HEK293 (cell line): ENCODE measurements around the gene SPRTN.

Source experiments
- CTCF ChIA-PET: fragments of 350-600 bp; formaldehyde crosslinking; extraction: SDS; loops from one replicate; lab custom pipeline; 2021; ENCODE audit warnings: antibody characterized with exemption; lab: Yijun Ruan, JAX
- POLR2A ChIA-PET: fragments of 300-600 bp; formaldehyde crosslinking; extraction: SDS; loops from one replicate; lab custom pipeline; 2020; ENCODE audit warnings: antibody characterized with exemption, inconsistent platforms; lab: Yijun Ruan, JAX
- H3K27ac ChIP-seq: fragments of 200-500 bp; sonication (Bioruptor generic); 2 replicates; pipeline ENCODE4 v1.5.1; 2014; ENCODE audit warnings: low read depth, low read length, control low read depth, inconsistent platforms; ENCODE audit errors: extremely low read depth
- H3K36me3 ChIP-seq, 2 experiments: fragments of 200-500 bp in 1 of 2; sonication (Bioruptor generic) in 1 of 2; 1 replicate in 1 of 2; 2 replicates in 1 of 2; pipeline ENCODE4 v1.5.1; 2014 to 2017; ENCODE audit warnings: inconsistent platforms in 2 of 2, low read length in 2 of 2; ENCODE audit not compliant: control insufficient read depth in 2 of 2, insufficient read depth in 1 of 2
- H3K4me1 ChIP-seq: fragments of 200-500 bp; sonication (Bioruptor generic); 2 replicates; pipeline ENCODE4 v1.5.1; 2014; ENCODE audit warnings: mild to moderate bottlenecking, low read length, inconsistent platforms; ENCODE audit not compliant: control insufficient read depth, insufficient read depth
- H3K4me3 ChIP-seq: 2 replicates; pipeline ENCODE4 v1.5.1; 2011; ENCODE audit warnings: low read depth, mild to moderate bottlenecking, control low read depth, low read length, moderate library complexity
- H3K9me3 ChIP-seq: fragments of 200-500 bp; sonication (Bioruptor generic); 2 replicates; pipeline ENCODE4 v1.5.1; 2014; ENCODE audit warnings: low read depth, low read length, inconsistent platforms; ENCODE audit not compliant: control insufficient read depth, insufficient read depth
- KLF16 ChIP-seq: fragments of 450-650 bp; formaldehyde crosslinking; IDR thresholded peaks from 2 replicates; pipeline ENCODE4 v1.5.1; 2017; ENCODE audit warnings: missing biosample characterization, missing genetic modification characterization
- MYNN ChIP-seq: fragments of 450-650 bp; formaldehyde crosslinking; IDR thresholded peaks from 2 replicates; pipeline ENCODE4 v1.5.1; 2016; ENCODE audit warnings: missing biosample characterization, missing genetic modification characterization, borderline replicate concordance
- SCRT1 ChIP-seq: fragments of 450-650 bp; formaldehyde crosslinking; IDR thresholded peaks from 2 replicates; pipeline ENCODE4 v1.5.1; 2016; ENCODE audit warnings: missing biosample characterization, missing genetic modification characterization, borderline replicate concordance
- TCF7L2 ChIP-seq: IDR thresholded peaks from 2 replicates; pipeline ENCODE4 v1.6.1; 2011; ENCODE audit warnings: low read depth, mild to moderate bottlenecking, inconsistent platforms, low read length, moderate library complexity, borderline replicate concordance
- ZBTB48 ChIP-seq: fragments of 450-650 bp; formaldehyde crosslinking; IDR thresholded peaks from 2 replicates; pipeline ENCODE4 v1.5.1; 2016; ENCODE audit warnings: missing biosample characterization, missing genetic modification characterization
- ZEB2 ChIP-seq: fragments of 450-650 bp; formaldehyde crosslinking; IDR thresholded peaks from 2 replicates; pipeline ENCODE4 v1.5.1; 2016; ENCODE audit warnings: missing biosample characterization, missing genetic modification characterization
- ZFP69B ChIP-seq: fragments of 450-650 bp; formaldehyde crosslinking; IDR thresholded peaks from 2 replicates; pipeline ENCODE4 v1.5.1; 2016; ENCODE audit warnings: missing biosample characterization, missing genetic modification characterization
- ZIC2 ChIP-seq: fragments of 450-650 bp; formaldehyde crosslinking; IDR thresholded peaks from 2 replicates; pipeline ENCODE4 v1.5.1; 2016; ENCODE audit warnings: missing biosample characterization, missing genetic modification characterization
- ZNF112 ChIP-seq: fragments of 450-650 bp; formaldehyde crosslinking; IDR thresholded peaks from 2 replicates; pipeline ENCODE4 v1.5.0; 2017; ENCODE audit warnings: missing biosample characterization, missing genetic modification characterization
- ZNF121 ChIP-seq: fragments of 450-650 bp; formaldehyde crosslinking; IDR thresholded peaks from 2 replicates; pipeline ENCODE4 v1.5.1; 2016; ENCODE audit warnings: missing biosample characterization, missing genetic modification characterization
- ZNF157 ChIP-seq: fragments of 450-650 bp; formaldehyde crosslinking; IDR thresholded peaks from 2 replicates; pipeline ENCODE4 v1.5.1; 2016; ENCODE audit warnings: missing biosample characterization, missing genetic modification characterization
- ZNF175 ChIP-seq: fragments of 450-650 bp; formaldehyde crosslinking; IDR thresholded peaks from 2 replicates; pipeline ENCODE4 v1.5.1; 2016; ENCODE audit warnings: missing biosample characterization, missing genetic modification characterization
- ZNF202 ChIP-seq: fragments of 450-650 bp; formaldehyde crosslinking; IDR thresholded peaks from 2 replicates; pipeline ENCODE4 v1.5.1; 2016; ENCODE audit warnings: missing biosample characterization, missing genetic modification characterization, borderline replicate concordance
- ZNF350 ChIP-seq: fragments of 450-650 bp; formaldehyde crosslinking; IDR thresholded peaks from 2 replicates; pipeline ENCODE4 v1.5.0; 2017; ENCODE audit warnings: missing biosample characterization, mild to moderate bottlenecking, missing genetic modification characterization
- ZNF366 ChIP-seq: fragments of 450-650 bp; formaldehyde crosslinking; conservative IDR thresholded peaks from 2 replicates; pipeline ENCODE4 v1.5.1; 2016; ENCODE audit warnings: missing biosample characterization, missing genetic modification characterization
- ZNF423 ChIP-seq: fragments of 450-650 bp; formaldehyde crosslinking; IDR thresholded peaks from 2 replicates; pipeline ENCODE4 v1.5.1; 2016; ENCODE audit warnings: missing biosample characterization, missing genetic modification characterization
- ZNF521 ChIP-seq: fragments of 450-650 bp; formaldehyde crosslinking; IDR thresholded peaks from 2 replicates; pipeline ENCODE4 v1.5.1; 2017; ENCODE audit warnings: missing biosample characterization, mild to moderate bottlenecking, missing genetic modification characterization
- ZNF530 ChIP-seq: fragments of 450-650 bp; formaldehyde crosslinking; IDR thresholded peaks from 2 replicates; pipeline ENCODE4 v1.5.1; 2016; ENCODE audit warnings: low read depth, missing biosample characterization, missing genetic modification characterization
- ZNF561 ChIP-seq: fragments of 450-650 bp; IDR thresholded peaks from 2 replicates; pipeline ENCODE4 v1.5.1; 2018; ENCODE audit warnings: missing biosample characterization, missing genetic modification characterization, borderline replicate concordance
- ZNF654 ChIP-seq: fragments of 450-650 bp; formaldehyde crosslinking; IDR thresholded peaks from 2 replicates; pipeline ENCODE4 v1.5.1; 2016; ENCODE audit warnings: low read depth, missing biosample characterization, missing genetic modification characterization
- ZNF658 ChIP-seq: fragments of 450-650 bp; formaldehyde crosslinking; IDR thresholded peaks from 2 replicates; pipeline ENCODE4; 2016; ENCODE audit warnings: missing biosample characterization, missing genetic modification characterization
- ZNF670 ChIP-seq: fragments of 450-650 bp; formaldehyde crosslinking; IDR thresholded peaks from 2 replicates; pipeline ENCODE4 v1.5.1; 2016; ENCODE audit warnings: missing biosample characterization, missing genetic modification characterization, low read depth
- ZNF792 ChIP-seq: fragments of 450-650 bp; formaldehyde crosslinking; IDR thresholded peaks from 2 replicates; pipeline ENCODE4 v1.5.1; 2016; ENCODE audit warnings: missing biosample characterization, missing genetic modification characterization
- ZSCAN18 ChIP-seq: fragments of 450-650 bp; formaldehyde crosslinking; IDR thresholded peaks from 2 replicates; pipeline ENCODE4 v1.5.1; 2016; ENCODE audit warnings: missing biosample characterization, missing genetic modification characterization
- ZSCAN5A ChIP-seq: fragments of 450-650 bp; formaldehyde crosslinking; IDR thresholded peaks from 2 replicates; pipeline ENCODE4 v1.5.1; 2016; ENCODE audit warnings: missing biosample characterization, missing genetic modification characterization
- TF ChIP-seq, protein P1 (sequence below): fragments of 450-650 bp; formaldehyde crosslinking; IDR thresholded peaks from 2 replicates; pipeline ENCODE4 v1.5.1; 2016; ENCODE audit warnings: missing biosample characterization, missing genetic modification characterization, borderline replicate concordance
- TF ChIP-seq, protein P2 (sequence below): fragments of 450-650 bp; formaldehyde crosslinking; IDR thresholded peaks from 2 replicates; pipeline ENCODE4 v1.5.1; 2016; ENCODE audit warnings: missing biosample characterization, missing genetic modification characterization

SPRTN gene

DNA sequence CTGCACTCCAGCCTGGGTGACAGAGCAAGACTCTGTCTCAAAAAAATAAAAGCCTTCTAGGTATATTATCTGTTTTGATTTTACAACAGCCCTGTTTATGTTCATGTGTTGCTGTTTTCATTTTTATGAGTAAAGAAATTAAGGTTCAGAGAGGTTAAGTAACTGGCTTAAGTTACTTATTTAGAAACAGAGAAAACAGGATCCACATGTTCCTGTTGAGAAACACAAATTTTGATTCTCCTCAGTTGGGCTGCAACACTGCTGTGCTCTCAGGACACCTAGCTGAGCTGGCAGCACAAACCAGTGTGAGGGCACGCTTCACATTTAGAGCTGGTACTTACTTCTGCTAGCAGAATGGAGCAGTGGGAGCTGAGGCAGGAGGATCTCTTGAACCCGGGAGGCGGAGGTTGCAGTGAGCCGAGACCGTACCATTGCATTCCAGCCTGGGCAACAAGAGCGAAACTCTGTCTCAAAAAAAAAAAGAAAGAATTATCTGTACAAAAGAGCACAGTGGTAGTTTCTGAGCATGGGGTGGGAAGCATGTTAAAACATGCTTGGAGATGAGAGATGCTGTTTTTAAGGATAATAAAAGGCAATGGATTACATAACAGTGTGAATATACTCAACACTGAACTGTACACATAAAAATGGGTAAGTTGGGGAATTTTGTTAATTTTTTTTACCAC, 2.4 kb downstream of the SPRTN start (continued):
- TF ChIP-seq ZNF530 (tag by site-specific recombination) (no peak), ZNF350 (tag by site-specific recombination) (no peak), ZIC2 (tag by site-specific recombination) (peak; percentile 56), ZNF561 (no peak)
- TF ChIP-seq, protein P1, sequence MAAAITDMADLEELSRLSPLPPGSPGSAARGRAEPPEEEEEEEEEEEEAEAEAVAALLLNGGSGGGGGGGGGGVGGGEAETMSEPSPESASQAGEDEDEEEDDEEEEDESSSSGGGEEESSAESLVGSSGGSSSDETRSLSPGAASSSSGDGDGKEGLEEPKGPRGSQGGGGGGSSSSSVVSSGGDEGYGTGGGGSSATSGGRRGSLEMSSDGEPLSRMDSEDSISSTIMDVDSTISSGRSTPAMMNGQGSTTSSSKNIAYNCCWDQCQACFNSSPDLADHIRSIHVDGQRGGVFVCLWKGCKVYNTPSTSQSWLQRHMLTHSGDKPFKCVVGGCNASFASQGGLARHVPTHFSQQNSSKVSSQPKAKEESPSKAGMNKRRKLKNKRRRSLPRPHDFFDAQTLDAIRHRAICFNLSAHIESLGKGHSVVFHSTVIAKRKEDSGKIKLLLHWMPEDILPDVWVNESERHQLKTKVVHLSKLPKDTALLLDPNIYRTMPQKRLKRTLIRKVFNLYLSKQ, result no peak

DNA sequence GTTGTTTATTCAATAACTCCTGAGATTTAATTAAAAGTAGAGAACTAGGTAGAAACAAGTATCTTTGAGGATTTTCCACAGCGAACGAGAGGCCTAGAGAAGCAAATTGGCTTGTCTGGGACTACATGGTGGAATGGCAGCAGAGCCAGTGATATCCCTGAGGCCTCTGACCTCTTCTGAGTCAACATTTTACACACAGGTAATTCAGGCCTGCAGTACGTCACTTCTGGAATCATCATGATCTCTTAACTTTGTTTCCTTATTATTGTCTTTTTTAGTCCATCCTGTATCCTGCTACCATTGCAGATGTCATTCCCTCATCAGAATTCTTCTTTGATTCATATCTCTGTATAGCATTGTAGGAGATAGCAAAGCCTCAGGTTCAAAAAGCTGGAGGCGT, 9.9 kb downstream of the SPRTN start:
- no peaks in the 10 kb centered on the region for H3K4me1 ChIP-seq
- H3K27ac ChIP-seq, result no peak overlapping the region
- TF ChIP-seq ZEB2 (no peak), ZSCAN5A (tag by site-specific recombination) (no peak), ZNF121 (tag by site-specific recombination) (no peak), ZNF423 (tag by site-specific recombination) (no peak), ZBTB48 (tag by site-specific recombination) (no peak), ZNF670 (tag by site-specific recombination) (no peak), ZNF792 (no peak), ZNF112 (no peak), ZNF521 (tag by site-specific recombination) (no peak), ZNF658 (tag by site-specific recombination) (no peak), ZSCAN18 (no peak), MYNN (tag by site-specific recombination) (no peak), ZFP69B (tag by site-specific recombination) (no peak), ZNF202 (tag by site-specific recombination) (no peak)
- TF ChIP-seq, all 188 proteins: peak for 0
- Histone ChIP-seq H3K36me3 (peaks cover 77 to 89% of the 10 kb centered on the region in 2 experiments), H3K9me3 (no peaks in the 10 kb centered on the region), H3K4me3 (no peak overlapping the region)
- ChIA-PET POLR2A (interaction anchor here (3.2 kb wide), 1 partner anchor 10 kb away, joined by 14 read pairs; the partner anchor contains the start of genes EXOC8 and SPRTN), CTCF (interaction anchor here (1.6 kb wide), 1 partner anchor 9 kb away, joined by 5 read pairs; no protein-coding TSS in a partner anchor)

- H3K36me3 ChIP-seq, result peaks cover 78 to 88% of the 10 kb centered on the region in 2 experiments
- POLR2A ChIA-PET, result interaction anchor here (3.2 kb wide), 1 partner anchor 10 kb away, joined by 14 read pairs; the partner anchor contains the start of genes EXOC8 and SPRTN
- no peak overlapping the region for H3K27ac ChIP-seq
- no peak overlapping the region for H3K4me3 ChIP-seq
- CTCF ChIA-PET, result interaction anchor here (0.6 to 1.6 kb wide), 5 partner anchors 9 to 33 kb away, joined by 3 to 5 read pairs (median 4); no protein-coding TSS in a partner anchor
- H3K9me3 ChIP-seq, result no peaks in the 10 kb centered on the region
- no peaks in the 10 kb centered on the region for H3K4me1 ChIP-seq
- TF ChIP-seq ZNF366 (tag by site-specific recombination) (no peak), TCF7L2 (no peak), ZNF175 (tag by site-specific recombination) (no peak), SCRT1 (no peak), ZNF157 (tag by site-specific recombination) (no peak), KLF16 (no peak), ZNF654 (tag by site-specific recombination) (no peak)
- TF ChIP-seq, protein P2, sequence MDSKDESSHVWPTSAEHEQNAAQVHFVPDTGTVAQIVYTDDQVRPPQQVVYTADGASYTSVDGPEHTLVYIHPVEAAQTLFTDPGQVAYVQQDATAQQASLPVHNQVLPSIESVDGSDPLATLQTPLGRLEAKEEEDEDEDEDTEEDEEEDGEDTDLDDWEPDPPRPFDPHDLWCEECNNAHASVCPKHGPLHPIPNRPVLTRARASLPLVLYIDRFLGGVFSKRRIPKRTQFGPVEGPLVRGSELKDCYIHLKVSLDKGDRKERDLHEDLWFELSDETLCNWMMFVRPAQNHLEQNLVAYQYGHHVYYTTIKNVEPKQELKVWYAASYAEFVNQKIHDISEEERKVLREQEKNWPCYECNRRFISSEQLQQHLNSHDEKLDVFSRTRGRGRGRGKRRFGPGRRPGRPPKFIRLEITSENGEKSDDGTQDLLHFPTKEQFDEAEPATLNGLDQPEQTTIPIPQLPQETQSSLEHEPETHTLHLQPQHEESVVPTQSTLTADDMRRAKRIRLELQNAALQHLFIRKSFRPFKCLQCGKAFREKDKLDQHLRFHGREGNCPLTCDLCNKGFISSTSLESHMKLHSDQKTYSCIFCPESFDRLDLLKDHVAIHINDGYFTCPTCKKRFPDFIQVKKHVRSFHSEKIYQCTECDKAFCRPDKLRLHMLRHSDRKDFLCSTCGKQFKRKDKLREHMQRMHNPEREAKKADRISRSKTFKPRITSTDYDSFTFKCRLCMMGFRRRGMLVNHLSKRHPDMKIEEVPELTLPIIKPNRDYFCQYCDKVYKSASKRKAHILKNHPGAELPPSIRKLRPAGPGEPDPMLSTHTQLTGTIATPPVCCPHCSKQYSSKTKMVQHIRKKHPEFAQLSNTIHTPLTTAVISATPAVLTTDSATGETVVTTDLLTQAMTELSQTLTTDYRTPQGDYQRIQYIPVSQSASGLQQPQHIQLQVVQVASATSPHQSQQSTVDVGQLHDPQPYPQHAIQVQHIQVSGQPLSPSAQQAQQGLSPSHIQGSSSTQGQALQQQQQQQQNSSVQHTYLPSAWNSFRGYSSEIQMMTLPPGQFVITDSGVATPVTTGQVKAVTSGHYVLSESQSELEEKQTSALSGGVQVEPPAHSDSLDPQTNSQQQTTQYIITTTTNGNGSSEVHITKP (tag by site-specific recombination), result no peak
These were observed 10.3 kb downstream of the SPRTN start for GRCh38 chr1:231348442-231348841.
